GM19467 (cell line): ENCODE data around the gene CDH7.

Source experiments
- ATAC-seq: cut with Tn5 transposase; IDR thresholded peaks from one replicate; pipeline ENCODE4 v1.9.1; 2021; ENCODE audit warnings: mild to moderate bottlenecking, moderate library complexity; ENCODE audit not compliant: unreplicated experiment

Gene CDH7

GRCh38 chr18:65762556-65762955 lies 11.7 kb downstream of the CDH7 start:
- ATAC-seq = no peak

DNA sequence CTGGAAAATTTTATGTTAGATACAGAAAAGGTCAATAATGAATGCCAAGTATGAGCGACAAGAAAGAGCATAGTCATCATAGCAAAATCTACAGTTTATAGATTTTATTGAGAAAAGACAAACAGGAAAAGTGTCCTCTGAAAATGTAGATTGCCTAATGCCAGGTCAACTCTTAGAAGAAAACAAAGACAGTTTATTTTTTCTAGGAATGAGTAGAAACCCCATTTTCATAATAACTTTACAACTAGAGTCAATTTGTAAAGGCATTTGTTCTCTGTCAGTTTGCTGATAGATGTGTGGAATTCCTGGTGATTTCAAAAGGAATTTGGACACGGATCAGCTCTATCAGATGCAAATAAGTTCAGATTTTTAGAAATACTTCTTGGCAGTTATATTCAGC lies 16.6 kb downstream of the CDH7 start:
- ATAC-seq = no peak

- ATAC-seq = no peak
These were observed 17.4 kb downstream of the CDH7 start for GRCh38 chr18:65768120-65768778.

- no peak for ATAC-seq
These were observed 18.8 kb downstream of the CDH7 start for GRCh38 chr18:65769652-65770051.

DNA sequence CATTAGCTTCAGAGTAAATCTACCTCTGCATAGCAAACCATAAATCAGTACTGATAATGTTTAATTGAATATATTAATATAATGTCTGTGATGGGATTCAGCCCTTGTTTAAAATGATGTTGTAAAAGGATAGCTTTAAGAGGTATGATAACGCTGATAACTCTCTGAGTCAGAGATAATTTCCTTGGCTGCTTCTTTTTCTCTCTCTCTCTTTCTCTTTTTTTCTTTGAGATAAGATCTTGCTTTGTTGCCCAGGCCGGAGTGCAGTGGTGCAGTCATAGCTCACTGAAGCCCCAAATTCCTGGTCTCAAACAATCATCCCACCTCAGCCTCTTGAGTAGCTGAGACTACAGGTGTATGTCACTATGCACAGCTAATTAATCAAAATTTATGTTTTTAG lies 35.7 kb downstream of the CDH7 start:
- no peak for ATAC-seq

GRCh38 chr18:65788373-65788772 lies 37.6 kb downstream of the CDH7 start:
- ATAC-seq = no peak

- no peak for ATAC-seq
These were observed 39.8 kb downstream of the CDH7 start for GRCh38 chr18:65790604-65791003.

DNA sequence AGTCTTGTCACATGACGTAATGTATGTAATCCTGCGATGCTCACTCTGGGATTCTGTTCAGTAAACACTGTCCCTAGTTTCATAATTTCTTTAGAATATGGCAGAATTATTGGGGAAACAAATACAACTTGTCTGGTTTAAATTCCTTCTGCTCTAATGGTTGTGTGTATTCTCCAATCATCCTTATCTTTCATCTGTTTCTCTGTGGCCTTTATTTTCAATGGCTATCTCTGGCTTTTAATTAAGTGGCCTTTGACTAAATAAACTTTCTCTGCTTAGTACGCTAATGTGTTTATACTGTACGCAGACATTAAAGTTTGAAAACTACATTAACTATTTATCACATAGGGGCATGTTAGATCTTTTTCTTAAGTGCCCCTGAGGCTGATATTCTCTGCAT lies 40.9 kb downstream of the CDH7 start:
- ATAC-seq = no peak

GRCh38 chr18:65792456-65793074 lies 41.8 kb downstream of the CDH7 start:
- no peak for ATAC-seq

DNA sequence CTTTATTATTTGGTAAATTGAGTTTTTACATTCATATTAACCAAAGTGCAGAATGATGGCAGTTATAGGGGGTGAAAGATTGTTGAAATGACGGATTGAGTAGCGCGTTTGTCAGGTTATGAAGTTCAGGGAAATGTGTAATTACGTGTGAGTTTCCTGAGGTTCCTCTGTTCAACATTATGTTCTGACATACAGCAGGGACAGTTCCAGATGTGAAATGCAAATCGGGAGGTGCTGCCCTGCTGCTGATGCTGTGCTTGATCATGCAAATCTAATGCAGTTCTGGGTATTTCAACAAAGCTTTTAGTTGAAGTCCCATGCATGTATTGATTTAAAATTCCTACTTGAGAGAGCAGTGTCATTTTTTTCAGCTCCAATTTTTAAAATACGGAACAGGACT lies 57.9 kb downstream of the CDH7 start:
- ATAC-seq = no peak

DNA sequence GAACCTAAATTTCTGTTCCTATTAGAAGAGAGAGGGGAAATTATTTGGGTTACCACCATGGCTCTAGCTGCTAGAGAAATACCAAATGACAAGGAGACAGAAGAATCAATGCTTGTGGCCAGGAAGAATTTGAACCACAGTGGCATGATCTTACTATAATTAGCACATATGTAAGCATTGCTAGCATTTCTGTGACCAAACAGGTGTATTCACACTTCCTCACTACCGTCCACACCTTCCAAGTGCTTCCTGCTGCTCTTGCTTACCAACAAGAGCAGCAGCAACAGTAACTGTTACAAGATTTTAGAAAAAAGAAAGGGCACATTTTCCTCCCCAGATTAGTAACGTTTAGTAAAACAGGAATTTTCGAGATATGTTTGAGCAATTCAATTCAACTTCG lies 60.5 kb downstream of the CDH7 start:
- no peak for ATAC-seq

DNA sequence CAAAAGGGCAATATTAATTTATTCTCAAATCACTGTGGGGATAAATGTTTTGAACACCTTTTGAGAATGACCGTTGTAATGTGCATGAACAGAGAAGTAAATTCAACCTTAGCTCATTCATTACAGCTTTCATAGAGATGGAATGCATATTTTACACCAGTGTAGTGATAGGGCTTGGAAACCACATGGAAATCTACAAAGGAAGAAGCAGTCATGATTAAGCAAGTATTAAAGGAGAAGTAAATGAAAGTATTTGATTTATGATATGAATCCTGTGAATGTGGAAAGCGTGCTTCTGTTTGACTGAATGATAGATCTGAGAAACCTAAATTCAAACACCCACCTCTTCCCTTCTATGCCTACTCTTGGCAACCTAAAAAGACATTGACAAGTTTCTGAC lies 64.7 kb downstream of the CDH7 start:
- ATAC-seq = no peak

- no peak for ATAC-seq
These were observed 66.4 kb downstream of the CDH7 start for GRCh38 chr18:65817178-65817577.

- no peak for ATAC-seq
These were observed 71.1 kb downstream of the CDH7 start for GRCh38 chr18:65821911-65822310.

DNA sequence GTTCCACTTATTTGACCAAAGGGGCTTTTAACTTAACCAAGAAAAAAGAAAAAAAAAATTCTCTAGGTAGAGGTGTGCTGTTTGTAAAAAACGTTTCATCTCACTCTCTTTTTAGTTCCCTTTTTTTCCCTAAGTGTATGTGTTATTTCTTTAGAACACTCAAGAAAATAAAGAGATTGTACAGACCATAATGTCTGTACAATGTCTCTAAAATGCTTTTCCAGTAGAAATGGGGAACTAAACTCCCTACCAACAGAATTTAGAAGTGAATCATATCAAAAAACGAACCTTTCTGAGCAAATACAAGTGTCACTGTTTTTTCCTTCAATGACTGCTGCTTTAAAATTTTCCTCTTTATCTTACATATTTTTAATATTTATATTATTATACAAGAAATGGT lies 72.0 kb downstream of the CDH7 start:
- ATAC-seq = no peak

GRCh38 chr18:65827444-65827843 lies 76.6 kb downstream of the CDH7 start:
- no peak for ATAC-seq

DNA sequence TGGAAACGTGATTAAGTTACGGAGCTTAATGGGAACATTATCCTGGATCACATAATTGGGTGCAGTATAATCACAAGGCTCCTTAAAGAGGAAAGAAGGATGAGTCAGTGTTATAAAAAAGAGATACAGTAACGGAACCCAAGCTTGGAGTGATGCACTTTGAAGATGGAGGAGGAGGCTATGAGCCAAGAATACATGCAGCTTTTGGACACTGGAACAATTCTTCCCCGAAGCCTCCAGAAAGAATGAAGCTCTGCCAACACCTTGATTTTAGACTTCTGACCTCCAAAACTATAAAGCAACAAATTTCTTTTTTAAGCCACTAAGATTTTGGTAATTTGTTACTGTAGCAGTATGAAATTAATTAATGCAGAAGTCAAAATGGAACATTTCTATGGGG lies 85.1 kb downstream of the CDH7 start:
- ATAC-seq = no peak

DNA sequence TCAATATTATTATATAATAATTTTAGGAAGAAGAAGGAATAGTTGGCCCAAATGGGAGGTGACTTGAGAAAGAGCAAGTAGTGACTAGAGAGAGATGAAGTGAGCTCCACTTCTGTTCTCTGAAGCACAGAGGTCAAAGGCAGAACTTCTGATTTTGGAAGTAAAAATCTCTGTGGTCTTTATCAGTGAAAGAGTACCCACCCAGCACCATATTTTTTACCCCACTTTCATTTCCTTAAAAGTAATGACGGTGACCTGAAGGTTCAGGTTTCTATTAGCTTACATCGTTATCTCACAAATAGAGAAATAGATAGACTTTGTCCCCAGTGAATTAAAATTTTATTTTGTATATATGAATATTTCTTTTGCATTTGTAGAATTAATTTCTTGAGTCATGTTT lies 95.3 kb downstream of the CDH7 start:
- no peak for ATAC-seq

DNA sequence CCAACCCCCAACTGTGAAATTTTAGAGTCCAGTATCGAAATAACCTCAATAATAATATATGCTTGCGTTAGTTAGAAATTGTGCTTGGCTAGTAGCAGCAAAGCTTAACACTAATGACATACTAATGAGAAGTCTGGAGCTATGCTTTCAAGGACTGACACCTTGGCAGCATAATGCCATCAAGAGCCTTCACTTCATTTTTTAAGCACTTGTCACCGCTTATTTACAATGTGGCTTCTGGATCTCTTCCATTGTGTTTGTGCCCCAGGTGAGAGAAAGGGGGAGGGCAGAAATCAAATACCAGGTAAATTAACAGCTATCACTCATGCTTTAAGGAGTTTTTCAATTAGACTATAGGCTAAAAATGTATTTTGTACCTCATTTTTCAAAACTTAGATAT lies 101.5 kb downstream of the CDH7 start:
- ATAC-seq = no peak

DNA sequence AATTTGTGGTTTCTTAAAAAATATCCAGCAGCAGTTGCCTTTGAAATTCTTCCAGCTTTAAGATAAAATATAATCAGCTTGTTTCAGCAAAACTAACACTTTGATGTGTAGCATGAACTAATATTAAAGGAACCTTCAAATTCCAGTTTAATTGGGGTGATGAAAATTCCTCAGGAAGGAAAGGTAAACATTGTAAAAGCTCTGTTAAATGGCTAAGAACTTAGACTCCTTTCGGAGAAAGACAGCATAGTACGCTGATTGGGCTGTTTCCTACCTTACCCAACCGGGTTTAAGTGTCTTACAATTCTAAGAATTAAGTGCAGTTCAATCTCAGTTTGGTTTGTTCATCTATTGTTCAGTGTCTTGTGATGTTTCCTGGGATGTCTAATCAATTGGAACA lies 108.3 kb downstream of the CDH7 start:
- no peak for ATAC-seq

- no peak for ATAC-seq
These were observed 118.7 kb downstream of the CDH7 start for GRCh38 chr18:65869527-65869926.

GRCh38 chr18:65876310-65876709 lies 125.5 kb downstream of the CDH7 start:
- no peak for ATAC-seq

DNA sequence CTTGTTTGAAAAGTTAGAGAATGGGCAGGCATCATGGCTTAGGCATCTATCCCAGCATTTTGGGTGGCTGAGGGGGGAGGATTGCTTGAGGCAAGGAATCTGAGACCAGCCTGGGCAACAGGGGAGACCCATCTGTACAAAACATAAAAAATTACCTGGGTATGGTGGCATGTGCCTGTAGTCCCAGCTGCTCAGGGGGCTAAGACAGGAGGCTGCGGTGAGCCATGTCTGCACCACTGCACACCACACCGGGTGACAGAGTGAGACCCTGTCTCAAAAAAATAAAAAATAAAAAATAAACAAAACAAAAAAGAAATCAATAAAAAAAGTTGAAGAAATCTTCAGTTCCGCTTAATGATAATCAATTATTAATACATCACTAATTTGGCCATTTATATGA lies 146.5 kb downstream of the CDH7 start:
- no peak for ATAC-seq
